HG02943 (cell line): Measurements from ENCODE around the gene SOCS7.

Experiments
- ATAC-seq: cut with Tn5 transposase; IDR thresholded peaks from one replicate; pipeline ENCODE4 v1.9.1; 2021; ENCODE audit warnings: mild to moderate bottlenecking, low read depth, moderate library complexity; ENCODE audit not compliant: unreplicated experiment

The SOCS7 gene

GRCh38 chr17:38351412-38352222 lies at the start of gene SOCS7:
TSS of gene SOCS7 (plus strand) at chr17:38351844. CDS start at chr17:38352053, 209 bp downstream.
- peak; percentile 70 for ATAC-seq

- no peak for ATAC-seq
Measured at GRCh38 chr17:38315497-38315896, 36.1 kb upstream of the SOCS7 start.

GRCh38 chr17:38317081-38317480 lies 34.6 kb upstream of the SOCS7 start:
- no peak for ATAC-seq

DNA sequence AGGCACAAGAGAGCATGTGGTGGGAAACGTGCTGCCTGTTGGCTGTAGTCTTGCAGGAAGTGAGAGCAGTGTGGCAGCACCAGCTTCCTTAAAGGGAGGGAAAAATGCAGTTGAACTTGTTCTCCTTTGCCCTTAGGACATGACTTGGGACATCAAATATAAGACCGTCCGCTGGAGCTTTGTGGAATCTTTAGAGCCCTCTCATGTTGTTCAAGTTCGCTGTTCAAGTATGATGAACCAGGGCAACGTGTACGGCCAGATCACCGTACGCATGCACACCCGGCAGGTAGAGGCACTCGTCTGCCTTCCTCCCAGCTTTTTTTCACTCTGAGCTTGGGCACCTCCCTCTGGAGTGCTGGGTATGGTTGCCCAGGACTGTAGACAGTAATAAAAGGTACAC lies 31.2 kb upstream of the SOCS7 start:
- ATAC-seq = no peak

DNA sequence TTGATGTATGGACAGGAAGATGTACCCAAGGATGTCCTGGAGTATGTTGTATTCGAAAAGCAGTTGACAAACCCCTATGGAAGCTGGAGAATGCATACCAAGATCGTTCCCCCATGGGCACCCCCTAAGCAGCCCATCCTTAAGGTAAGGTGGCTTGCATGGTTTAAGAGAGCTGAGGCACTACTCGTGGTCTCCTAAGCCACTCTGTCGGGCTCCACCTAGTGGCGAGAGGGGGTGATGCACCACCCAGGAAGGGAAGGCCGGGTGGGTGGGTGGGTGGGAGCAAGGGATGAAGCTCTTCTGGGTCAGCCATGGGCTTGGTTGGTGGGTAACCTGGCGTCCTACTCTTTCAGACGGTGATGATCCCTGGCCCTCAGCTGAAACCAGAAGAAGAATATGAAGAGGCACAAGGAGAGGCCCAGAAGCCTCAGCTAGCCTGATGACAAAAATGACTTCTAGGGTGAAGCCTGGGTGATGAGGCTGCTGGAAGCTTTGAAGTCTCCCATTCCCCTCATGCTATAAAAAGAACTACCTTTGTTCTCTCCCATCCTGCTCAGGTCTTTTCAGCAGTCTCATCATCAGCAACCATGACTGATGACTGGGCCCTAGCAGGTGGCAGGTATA lies 29.4 kb upstream of the SOCS7 start:
- ATAC-seq = no peak

- ATAC-seq = no peak
Measured at GRCh38 chr17:38322897-38323296, 28.7 kb upstream of the SOCS7 start.

- no peak for ATAC-seq
Measured at GRCh38 chr17:38324141-38324697, 27.4 kb upstream of the SOCS7 start.

DNA sequence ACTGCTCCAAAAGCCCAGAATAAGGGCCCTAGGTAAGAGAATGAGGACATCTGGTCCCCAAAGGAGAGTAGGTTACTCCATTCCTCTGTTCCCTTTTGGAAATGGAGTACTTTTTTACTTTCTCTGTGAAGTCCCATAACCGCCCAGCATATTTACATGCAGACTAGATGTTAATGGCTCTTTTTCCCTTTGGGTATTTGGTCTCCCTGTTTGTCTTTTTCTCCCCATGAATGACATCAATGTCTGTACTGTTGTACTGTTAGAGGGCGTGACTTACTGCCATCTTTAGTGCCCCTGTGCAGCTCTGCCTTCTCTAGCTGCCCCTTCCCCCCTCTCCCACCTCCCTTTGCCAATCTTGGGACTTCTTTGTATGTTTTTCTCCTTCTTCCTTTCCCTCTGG lies 26.9 kb upstream of the SOCS7 start:
- no peak for ATAC-seq

GRCh38 chr17:38325221-38325851 lies 26.3 kb upstream of the SOCS7 start:
- no peak for ATAC-seq

- ATAC-seq = no peak
Measured at GRCh38 chr17:38326996-38327792, 24.4 kb upstream of the SOCS7 start.

DNA sequence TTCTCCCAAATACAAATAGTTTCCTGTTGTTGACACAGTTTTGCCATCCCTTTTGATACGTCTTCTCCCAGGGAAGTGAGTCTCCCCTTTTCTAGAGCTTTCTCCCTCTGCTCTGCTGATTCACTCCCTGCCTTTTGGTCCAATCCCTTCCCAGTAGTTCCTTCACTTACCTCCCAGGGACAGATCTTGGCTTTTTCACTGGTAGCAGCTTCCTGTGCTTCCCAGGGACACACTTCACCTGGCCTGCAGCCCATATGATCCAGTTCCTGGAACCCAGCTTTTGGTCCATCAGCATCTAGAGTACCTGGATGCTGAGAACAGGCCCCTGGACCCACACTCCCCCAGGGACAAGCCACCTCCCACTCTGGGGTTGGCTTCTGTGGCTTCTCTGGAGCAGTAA lies 23.7 kb upstream of the SOCS7 start:
- no peak for ATAC-seq

- no peak for ATAC-seq
Measured at GRCh38 chr17:38328620-38329019, 23.0 kb upstream of the SOCS7 start.

GRCh38 chr17:38329284-38329683 lies 22.4 kb upstream of the SOCS7 start:
- no peak for ATAC-seq

DNA sequence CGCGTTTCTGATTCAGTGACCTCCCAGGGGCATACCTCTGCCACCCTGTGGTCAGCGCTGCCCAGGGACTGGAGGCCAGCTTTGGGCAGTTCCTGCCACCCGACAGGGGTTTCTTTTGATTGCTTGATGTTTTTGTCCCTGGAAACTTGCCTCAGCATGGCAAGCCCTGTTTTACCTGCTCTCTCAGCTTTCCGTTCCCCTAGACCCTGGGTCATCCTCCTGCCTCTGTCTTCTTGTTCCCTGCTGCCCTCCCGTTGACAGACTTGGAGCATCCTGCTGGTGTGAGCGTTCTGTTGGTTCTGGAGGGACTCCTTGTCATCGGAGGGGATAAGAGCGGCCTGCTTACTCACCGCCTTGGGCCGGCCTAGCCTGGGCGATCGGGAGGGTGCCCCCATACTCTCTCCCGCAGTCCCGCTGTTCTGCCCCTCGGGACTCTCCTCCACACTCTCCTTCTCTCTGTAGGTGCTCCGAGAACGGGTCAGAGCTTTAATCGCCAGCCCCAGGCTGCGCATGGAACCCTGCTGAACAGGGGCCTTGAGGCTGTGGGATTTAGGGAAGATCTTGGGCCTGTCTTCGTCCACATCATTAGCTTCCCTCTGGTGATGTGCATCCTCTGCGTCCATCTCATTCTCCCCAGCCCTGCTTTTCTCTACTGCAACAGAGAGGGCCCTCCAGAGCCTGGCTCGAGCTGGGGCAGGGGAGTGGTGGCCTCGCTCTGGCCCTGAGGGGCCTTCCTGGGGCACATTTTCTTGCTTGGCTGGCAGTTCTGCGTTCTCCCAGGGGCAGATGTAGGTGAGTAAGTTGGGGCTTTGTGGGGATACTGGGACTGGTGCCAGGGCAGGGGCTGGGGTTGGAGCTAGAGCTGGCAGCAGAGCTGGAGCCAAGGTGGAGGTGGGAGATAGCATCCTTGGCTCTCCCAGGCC lies 21.6 kb upstream of the SOCS7 start:
- no peak for ATAC-seq

- ATAC-seq = no peak
Measured at GRCh38 chr17:38330941-38331411, 20.7 kb upstream of the SOCS7 start.

DNA sequence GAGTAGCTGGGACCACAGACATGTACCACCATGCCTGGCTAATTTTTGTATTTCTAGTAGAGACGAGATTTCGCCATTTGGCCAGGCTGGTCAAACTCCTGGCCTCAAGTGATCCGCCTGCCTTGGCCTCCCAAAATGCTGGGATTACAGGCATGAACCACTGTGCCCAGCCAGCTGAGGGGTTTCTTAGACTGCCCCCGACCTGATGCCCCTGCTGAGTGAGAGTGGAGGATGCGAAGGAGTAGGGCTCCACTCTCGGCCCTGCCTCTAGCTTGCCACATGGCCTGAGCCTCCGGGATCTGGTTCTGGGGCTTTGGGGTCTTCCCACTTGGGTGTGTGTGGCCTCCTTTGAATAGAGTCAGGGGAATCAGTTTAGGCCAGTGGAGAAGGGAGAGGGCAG lies 18.9 kb upstream of the SOCS7 start:
- ATAC-seq = no peak

DNA sequence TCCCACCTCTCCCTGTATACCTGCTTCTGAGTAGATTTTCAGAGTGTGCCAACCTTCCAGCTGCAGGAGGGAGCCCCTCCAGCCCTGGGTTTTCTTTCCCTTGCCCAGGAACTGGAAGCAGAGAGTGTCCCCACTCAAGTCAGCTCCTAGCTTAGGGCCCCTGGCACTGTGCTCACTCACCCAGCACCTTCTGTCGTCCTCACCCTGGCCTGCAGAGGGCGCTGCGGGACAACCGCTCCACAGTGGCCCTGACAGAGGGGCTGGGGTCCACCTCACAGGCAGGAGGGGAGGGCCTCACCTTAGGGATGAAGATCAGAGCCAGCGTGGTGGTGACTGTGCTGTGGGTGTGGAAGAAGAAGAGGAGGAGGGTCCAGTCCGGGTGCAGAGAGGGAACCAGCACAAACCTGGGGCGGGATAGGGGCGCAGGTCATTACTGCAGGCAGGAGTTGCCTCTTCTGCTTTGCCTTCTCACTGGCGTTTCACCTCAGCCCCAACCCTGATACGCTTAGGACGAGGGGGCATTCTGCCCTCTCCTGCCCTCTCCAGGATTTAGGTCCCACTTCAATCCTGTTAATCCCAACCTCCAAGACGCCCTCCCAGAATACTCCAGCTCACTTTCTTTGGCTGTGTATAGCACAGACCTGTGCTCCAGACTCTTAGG lies 17.9 kb upstream of the SOCS7 start:
- no peak for ATAC-seq

DNA sequence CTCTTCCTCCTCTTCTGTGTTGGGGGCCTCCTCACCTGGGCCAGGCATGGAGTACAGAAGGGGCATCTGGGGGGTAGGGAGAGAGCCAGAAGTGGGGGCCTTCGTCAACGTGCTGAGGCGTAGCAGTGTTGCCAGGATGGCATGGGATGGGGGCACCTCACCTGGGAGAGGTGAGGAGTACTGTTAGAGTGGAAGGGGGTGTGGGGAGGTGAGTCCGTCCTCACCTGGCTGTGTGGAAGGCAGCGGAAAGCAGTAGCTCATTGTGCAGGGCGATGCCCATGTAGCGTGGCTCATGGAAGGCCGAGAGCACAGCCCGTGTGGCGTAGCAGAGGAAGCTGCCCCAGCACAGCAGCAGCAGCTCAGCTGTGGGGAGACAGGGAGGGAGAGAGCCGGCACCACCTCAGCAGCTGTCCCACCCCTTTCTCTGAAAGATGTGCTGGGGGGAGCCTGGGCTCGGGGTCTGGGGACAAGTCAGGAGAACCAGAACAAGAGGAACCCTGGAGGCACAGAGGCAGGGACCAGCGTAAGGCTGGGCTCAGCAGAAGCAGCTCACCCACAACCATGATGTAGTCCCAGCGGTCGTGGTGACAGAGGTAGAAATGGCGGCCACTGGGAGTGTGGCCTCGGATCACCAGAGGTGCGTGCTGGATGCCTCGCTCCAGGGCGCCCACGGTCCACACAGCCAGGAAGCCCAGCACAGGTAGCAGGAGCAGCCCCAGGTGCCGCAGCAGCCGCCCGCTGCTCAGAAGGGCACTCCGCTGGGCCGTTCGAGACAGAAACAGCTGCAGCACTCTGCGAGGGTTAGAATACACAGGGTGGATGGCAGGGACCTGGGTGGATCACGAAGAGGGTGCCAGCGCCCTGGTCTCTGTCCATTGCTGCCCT lies 16.9 kb upstream of the SOCS7 start:
- ATAC-seq = no peak
